Right atrium auricular region (tissue), 2 donors: ENCODE measurements around the gene ZNF454. TPM values are rescaled to one million over a fixed set of nuclear protein-coding genes. Genes with fewer than 3 reads are reported as not detected.

Experiments used
- DNase-seq: peaks from one replicate; pipeline ENCODE4 v3.0.0-alpha.2; 2019; ENCODE audit warnings: low spot score
- H3K27ac ChIP-seq, 2 donors: fragments of 200-600 bp; sonication (generic); 1 replicate in 1 of 2; 2 replicates in 1 of 2; pipeline ENCODE4 v1.5.1; 2016 to 2019
- H3K27me3 ChIP-seq, 2 donors: fragments of 200-600 bp; sonication (generic); one replicate each; pipeline versions ENCODE4 v1.5.1 to v1.6.0; 2017 to 2019
- H3K36me3 ChIP-seq: fragments of 200-600 bp; sonication (generic); one replicate; pipeline ENCODE4 v1.5.1; 2016
- H3K4me1 ChIP-seq, 2 donors: fragments of 200-600 bp; sonication (generic); one replicate each; pipeline versions ENCODE4 v1.5.1 to v1.6.0; 2017 to 2019
- H3K4me3 ChIP-seq, 2 donors: fragments of 200-600 bp; sonication (generic); 1 replicate in 1 of 2; 2 replicates in 1 of 2; pipeline ENCODE4 v1.5.1; 2017 to 2019; ENCODE audit warnings: mild to moderate bottlenecking in 1 of 2, moderate library complexity in 1 of 2
- H3K9me3 ChIP-seq, 2 donors: fragments of 200-600 bp; sonication (generic); one replicate each; pipeline ENCODE4 v1.5.1; 2019
- CTCF ChIP-seq, 2 donors: fragments of 200-600 bp; sonication (generic); IDR thresholded peaks; one replicate each; pipeline ENCODE4 v1.5.1; 2019; ENCODE audit warnings: antibody characterized with exemption in 2 of 2
- total RNA-seq, 2 donors: library from RNA; depleted of rRNA; stranded (reverse); fragments of >200 nt; gene quantifications; one replicate each; pipeline ENCODE4 v1.1.0, GENCODE V29; 2016

The ZNF454 gene
- total RNA-seq, 2 donors from 2014 or later, result 2.5 to 2.6 TPM

DNA sequence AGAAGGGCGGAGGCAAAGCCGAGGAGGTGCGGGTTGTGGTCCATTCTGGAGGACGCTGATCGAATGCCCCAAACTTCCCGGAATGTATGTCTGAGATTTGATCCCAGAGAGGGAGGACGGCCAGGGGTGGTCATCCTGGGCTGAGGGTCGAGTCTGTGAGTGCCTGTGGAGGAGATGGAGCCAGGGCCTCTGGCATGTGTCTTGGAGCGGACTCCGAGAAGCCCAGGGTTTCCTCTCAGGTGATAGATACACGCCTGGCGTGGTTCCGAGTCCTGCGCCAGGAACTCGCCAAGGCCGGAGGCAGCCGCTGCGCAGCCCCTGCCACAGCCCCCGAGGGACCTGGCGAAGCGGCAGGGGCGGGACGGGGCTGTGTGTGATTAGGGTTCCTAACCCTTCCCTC lies 363 bp downstream of the ZNF454 start:
- peaks cover 19 to 42% of the 10 kb centered on the region in 2 donors for H3K9me3 ChIP-seq
- H3K4me3 ChIP-seq, result peak overlapping the region; percentile 53 to 70
- peak overlapping the region; percentile 78 to 79 for H3K27ac ChIP-seq
- H3K27me3 ChIP-seq, result no peaks in the 10 kb centered on the region
- no peak for DNase-seq
- TF ChIP-seq CTCF (IDR thresholded peaks at IDR 0.05), result no peak
- peaks cover 0 to 7% of the 10 kb centered on the region in 2 donors for H3K4me1 ChIP-seq
- H3K36me3 ChIP-seq, result peaks cover 6% of the 10 kb centered on the region

- no peaks in the 10 kb centered on the region for H3K4me1 ChIP-seq
- H3K27me3 ChIP-seq, result no peaks in the 10 kb centered on the region
- peaks cover 22% of the 10 kb centered on the region for H3K36me3 ChIP-seq
- DNase-seq, result no peak
- TF ChIP-seq CTCF (IDR thresholded peaks at IDR 0.05), result no peak
- H3K9me3 ChIP-seq, result peaks cover 38 to 100% of the 10 kb centered on the region in 2 donors
- no peak overlapping the region for H3K27ac ChIP-seq
- no peak overlapping the region for H3K4me3 ChIP-seq
Observed at GRCh38 chr5:178965465-178966055, 24.6 kb downstream of the ZNF454 start.

GRCh38 chr5:178981381-178981780 lies 40.4 kb downstream of the ZNF454 start:
- Histone ChIP-seq H3K9me3 (peaks cover 6 to 94% of the 10 kb centered on the region in 2 donors), H3K27me3 (no peaks in the 10 kb centered on the region), H3K4me3 (no peak overlapping the region), H3K4me1 (no peaks in the 10 kb centered on the region), H3K27ac (no peak overlapping the region), H3K36me3 (peaks cover 6% of the 10 kb centered on the region)
- DNase-seq, result no peak
- TF ChIP-seq CTCF (IDR thresholded peaks at IDR 0.05), result no peak

DNA sequence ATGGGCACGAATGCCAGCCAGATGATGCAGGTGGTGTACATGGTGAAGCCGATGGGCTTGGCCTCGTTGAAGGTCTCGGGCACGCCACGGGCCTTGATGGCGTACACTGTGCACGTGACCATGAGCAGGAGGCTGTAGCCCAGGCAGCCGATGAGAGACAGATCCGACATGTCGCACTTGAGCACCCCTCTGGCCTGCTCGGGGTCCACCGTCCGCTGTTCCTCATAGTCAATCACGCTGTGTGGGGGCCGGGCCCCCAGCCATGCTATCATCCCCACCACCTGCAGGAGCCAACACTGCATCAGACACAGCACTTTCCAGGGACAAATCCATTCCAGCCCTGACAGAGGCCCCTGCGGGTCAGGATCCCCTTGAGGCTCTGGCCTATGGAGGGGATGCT lies 41.9 kb downstream of the ZNF454 start:
- Histone ChIP-seq H3K9me3 (peaks cover 11 to 90% of the 10 kb centered on the region in 2 donors), H3K27ac (no peak overlapping the region), H3K4me1 (no peaks in the 10 kb centered on the region), H3K36me3 (peaks cover 5% of the 10 kb centered on the region), H3K4me3 (no peak overlapping the region), H3K27me3 (no peaks in the 10 kb centered on the region)
- no peak for DNase-seq
- TF ChIP-seq CTCF (IDR thresholded peaks at IDR 0.05), result no peak

- Histone ChIP-seq H3K9me3 (peaks cover 6 to 82% of the 10 kb centered on the region in 2 donors), H3K27me3 (no peaks in the 10 kb centered on the region), H3K36me3 (no peaks in the 10 kb centered on the region), H3K27ac (no peak overlapping the region), H3K4me3 (no peak overlapping the region), H3K4me1 (no peaks in the 10 kb centered on the region)
- no peak for TF ChIP-seq CTCF (IDR thresholded peaks at IDR 0.05)
- DNase-seq, result no peak
Observed at GRCh38 chr5:178983728-178984127, 42.7 kb downstream of the ZNF454 start.
